T-helper 2 cell treated with Interferon-gamma antibody and Interleukin-4, amounts not matched to agents 100 ng/mL and 5 ng/mL, for 36 hours (primary cell): Measurements from ENCODE around the gene FBXL13. TPM values are rescaled to one million over a fixed set of nuclear protein-coding genes. Genes with fewer than 3 reads are reported as not detected.
"Not testable (repeated sequence)": the region's sequence is repeated elsewhere in the genome, so short reads cannot be mapped to it uniquely, and the experiment has no call there.

Experiments
- intact Hi-C: fragments of 100-400 bp; cut with micrococcal nuclease; formaldehyde crosslinking; loops from one replicate; pipeline ENCODE4 v1.15.1; 2023
- total RNA-seq: library from RNA; stranded (reverse); gene quantifications from 2 replicates; pipeline ENCODE4 v1.2.3, GENCODE V29; 2022

FBXL13 gene
- total RNA-seq, 1 donor from 2014 or later, result not detected

DNA sequence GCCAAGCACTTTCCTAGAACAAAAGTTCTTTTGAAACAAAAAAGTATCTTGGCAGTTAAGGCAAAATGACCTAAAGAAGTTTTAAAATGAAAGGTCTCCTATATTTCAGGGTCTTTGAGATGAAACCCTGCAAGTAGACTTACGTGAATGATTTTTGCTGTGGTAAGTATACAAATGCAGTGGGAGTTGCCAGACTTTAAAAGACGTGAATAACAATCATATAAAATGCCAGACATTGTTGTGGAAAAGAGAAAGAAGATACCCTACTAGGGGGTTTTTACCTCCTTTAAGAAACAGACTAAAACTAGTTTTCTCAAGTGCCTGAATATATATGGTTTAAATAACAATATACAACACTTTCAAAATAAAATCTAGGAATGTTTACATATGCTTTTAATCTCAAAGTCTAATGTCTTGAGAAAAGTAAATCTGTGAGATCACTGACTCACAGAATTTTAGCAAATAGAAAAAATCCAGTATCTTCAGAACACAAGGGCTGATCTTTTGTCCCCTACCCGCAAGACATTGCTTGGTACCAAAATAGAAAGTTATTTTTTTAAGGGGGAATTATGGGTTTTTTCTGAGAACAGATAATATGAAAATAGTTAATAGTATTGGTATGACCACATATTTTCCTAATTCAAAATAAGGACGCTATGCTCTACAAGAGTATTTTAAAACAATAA is 132.3 kb downstream of the FBXL13 start:
- intact Hi-C loops, result no loop called here

- intact Hi-C loops, result no loop called here
Observed at GRCh38 chr7:102938679-102939078, 135.9 kb downstream of the FBXL13 start.

GRCh38 chr7:102935450-102936115 is 139.0 kb downstream of the FBXL13 start:
- intact Hi-C loops, result no loop called here

DNA sequence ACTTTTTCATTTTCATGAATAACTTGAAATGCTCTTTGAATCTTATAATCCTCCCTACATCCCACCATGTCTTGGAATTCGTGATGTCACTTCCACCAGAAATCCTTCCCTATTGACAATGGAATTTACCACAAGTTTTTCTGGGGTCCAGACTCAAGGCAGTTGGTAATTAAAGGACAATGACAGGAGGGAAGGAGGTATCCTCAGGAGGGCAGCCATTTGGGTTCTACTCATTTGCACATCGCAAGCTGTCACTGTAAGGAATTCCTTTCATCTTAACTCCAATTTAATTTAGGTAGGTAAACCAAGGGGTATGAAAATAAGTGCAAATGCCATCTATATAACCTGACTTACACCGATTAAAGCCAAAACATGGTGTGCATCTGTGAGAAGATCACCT is 139.9 kb downstream of the FBXL13 start:
- intact Hi-C loops, result no loop called here

GRCh38 chr7:102934239-102934638 is 140.4 kb downstream of the FBXL13 start:
- intact Hi-C loops, result no loop called here

GRCh38 chr7:102933763-102934162 is 140.8 kb downstream of the FBXL13 start:
- intact Hi-C loops, result no loop called here

GRCh38 chr7:102931757-102932156 is 142.8 kb downstream of the FBXL13 start:
- intact Hi-C loops, result no loop called here

DNA sequence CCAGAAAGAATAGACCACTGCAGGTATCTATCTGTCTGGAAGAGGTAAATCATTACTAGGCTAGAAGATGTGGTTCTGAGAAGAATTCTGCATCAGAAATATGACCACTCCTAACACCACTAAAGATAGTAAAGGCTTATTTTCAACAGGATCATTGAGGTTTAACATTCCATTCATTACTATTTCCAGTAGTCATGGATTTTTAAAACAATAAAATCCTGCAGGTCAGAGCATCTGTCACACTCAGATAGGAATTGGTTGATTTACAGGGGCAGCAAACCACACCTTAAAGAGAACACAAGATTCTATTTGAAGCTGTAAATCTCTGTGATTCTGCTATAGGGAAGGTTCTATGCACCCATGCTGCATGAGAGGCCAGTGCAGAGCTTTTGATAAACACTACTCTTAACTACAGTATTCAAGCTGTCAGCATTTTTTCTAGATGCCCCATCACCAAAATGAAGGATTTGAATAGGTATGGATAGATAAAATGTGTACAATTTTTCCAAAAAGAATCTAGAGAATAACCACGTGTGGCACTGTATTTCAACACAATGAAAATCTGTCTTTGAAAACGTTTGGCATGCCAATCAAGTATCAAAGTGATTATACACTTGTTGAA is 147.2 kb downstream of the FBXL13 start:
- intact Hi-C loops, result no loop called here

DNA sequence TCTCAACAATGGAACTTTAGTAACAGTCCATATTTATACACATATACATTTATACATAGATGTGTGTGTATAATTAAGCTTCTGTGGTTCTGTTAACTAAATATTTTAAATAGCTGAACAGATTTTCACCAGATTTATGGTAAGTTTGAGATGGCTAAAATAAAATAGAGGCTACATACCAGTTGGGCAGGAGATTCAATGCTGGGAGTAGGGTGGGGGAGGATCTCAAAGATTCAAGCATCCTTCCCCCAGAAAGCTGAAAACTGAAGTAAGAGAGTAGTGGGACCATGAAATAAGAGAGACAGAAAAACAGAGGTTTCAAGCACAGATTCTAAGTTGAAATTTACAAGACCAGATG is 147.8 kb downstream of the FBXL13 start:
- intact Hi-C loops, result no loop called here

GRCh38 chr7:102925976-102926782 is 148.4 kb downstream of the FBXL13 start:
- intact Hi-C loops, result no loop called here

- intact Hi-C loops, result no loop called here
Observed at GRCh38 chr7:102918845-102919244, 155.8 kb downstream of the FBXL13 start.

DNA sequence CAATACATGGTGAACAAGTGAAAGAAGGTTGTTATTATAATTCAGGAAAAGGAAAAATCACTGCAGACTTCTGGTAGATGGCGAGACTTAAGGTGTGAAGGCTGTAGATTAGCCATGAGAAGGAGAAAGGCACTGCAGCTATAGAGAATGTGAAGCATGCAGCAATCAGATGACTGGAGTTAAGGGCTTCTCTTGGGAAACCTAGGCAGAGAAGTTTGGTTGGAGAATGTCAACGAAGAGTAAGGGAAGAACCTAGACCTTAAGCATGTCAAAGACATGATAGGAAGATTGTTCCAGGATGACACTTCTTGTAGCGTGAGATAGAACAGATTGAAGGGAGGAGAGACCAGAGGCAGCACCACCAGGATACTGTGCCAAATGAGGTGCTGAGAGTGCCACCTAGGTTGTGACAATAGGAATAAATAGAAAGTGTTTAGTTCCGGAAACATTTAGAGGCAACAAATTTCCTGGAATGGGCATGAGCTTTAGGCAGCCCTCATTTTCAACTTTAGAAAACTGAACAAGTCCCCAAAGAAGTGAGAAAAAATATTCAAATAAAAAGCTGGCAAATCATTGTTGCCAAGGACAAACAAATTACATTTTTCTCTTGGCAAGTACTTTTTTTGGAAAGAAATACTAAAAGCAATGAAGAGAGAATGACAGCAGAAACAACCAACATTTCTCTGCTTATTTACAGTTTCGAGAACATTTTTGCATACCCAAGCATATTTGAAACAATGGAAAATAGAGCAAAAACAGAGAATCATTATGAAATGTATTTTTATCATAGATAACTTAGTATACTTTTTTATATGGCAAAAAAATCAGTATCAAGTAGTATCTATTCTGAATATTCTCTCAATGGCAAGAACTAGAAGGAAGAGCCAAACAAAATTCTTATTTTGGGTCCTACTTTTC is 156.9 kb downstream of the FBXL13 start:
- intact Hi-C loops, result no loop called here

- intact Hi-C loops, result no loop called here
Observed at GRCh38 chr7:102916881-102917280, 157.7 kb downstream of the FBXL13 start.

- intact Hi-C loops, result no loop called here
Observed at GRCh38 chr7:102916426-102916825, 158.2 kb downstream of the FBXL13 start.

- intact Hi-C loops, result no loop called here
Observed at GRCh38 chr7:102914585-102914984, 160.0 kb downstream of the FBXL13 start.

DNA sequence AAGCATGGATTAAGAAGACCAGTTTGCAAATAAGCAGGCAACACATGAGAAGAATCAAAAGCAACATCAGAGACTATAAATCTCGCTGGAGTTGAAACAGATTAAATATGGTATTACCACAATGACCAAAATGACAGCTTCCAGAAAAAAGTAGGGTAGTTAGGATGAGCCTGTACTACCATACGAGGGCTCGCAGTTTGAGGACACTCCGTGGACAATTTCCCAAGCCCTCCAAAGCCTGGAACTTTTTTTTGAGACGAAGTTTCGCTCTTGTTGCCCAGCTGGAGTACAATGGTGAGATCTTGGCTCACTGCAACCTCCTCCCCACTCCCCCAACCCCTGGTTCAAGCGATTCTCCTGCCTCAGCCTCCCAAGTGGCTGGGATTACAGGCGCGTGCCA is 160.8 kb downstream of the FBXL13 start:
- intact Hi-C loops, result no loop called here

DNA sequence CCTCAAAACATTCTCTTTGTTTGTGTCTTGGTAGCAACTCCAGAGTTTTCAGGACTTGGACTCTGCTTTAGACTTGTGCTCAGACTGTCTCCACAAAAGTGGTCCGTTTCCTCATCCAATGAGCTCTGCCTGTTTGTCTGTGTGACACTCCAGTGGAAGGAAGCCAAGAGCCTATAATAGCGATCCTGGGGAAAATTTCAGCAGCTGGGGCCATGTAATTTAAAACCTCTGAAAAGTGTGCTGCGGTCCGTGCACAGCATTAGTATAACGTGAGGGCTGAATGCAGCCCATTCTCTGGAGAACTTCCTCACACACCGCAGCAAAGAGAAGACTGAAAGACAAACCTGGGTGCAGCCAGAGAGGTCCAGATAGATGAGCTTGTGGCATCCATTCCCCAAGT is 161.9 kb downstream of the FBXL13 start, which contains the start of gene LRRC17:
LRRC17 (plus strand) TSS at position 259 of the 400 bp plus-strand sequence. CDS start 20,914 bp downstream, outside the sequence.
- intact Hi-C loops, result no loop called here

GRCh38 chr7:102908676-102909075 is 165.9 kb downstream of the FBXL13 start:
- intact Hi-C loops, result no loop called here

GRCh38 chr7:102903576-102903975 is 171.0 kb downstream of the FBXL13 start:
- intact Hi-C loops, result not testable (repeated sequence)

DNA sequence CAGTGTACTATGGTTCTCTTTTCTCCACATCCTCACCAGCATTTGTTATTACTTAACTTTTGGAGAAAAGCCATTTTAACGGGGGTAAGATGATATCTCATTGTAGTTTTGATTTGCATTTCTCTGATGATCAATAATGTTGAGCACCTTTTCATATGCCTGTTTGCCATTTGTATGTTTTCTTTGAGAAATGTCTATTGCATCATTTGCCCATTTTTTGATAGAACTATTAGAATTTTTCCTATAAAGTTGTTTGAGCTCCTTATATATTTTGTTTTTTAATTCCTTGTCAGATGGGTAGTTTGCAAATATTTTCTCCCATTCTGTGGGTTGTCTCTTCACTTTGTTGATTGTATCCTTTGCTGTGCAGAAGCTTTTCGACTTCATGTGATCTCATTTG is 172.5 kb downstream of the FBXL13 start:
- intact Hi-C loops, result not testable (repeated sequence)

GRCh38 chr7:102898532-102898859 is 176.1 kb downstream of the FBXL13 start:
- intact Hi-C loops, result no loop called here
